OCI-LY1 (cell line): ENCODE data around the gene KCTD18.

Source experiments
- H2AFZ ChIP-seq: fragments of 200-600 bp; sonication (generic), shearing (Covaris generic); 2 replicates; pipeline ENCODE4 v1.6.0; 2014; ENCODE audit warnings: antibody characterized with exemption, mild to moderate bottlenecking, low read length
- H3F3A ChIP-seq: fragments of 200-600 bp; sonication (generic), shearing (Covaris generic); 2 replicates; pipeline ENCODE4 v1.6.0; 2014; ENCODE audit warnings: mild to moderate bottlenecking, antibody characterized with exemption, low read length, moderate library complexity; ENCODE audit not compliant: insufficient read depth
- H3K27ac ChIP-seq: fragments of 200-600 bp; sonication (generic); 2 replicates; pipeline ENCODE4 v1.5.1; 2014; ENCODE audit warnings: low read length, mixed run types, mild to moderate bottlenecking, low read depth; ENCODE audit not compliant: poor library complexity, severe bottlenecking
- H3K27me3 ChIP-seq: fragments of 200-600 bp; sonication (generic); 2 replicates; pipeline ENCODE4 v1.6.0; 2014; ENCODE audit warnings: antibody characterized with exemption, mild to moderate bottlenecking, low read length, moderate library complexity; ENCODE audit not compliant: insufficient read depth
- H3K36me3 ChIP-seq: fragments of 200-600 bp; sonication (generic); 2 replicates; pipeline ENCODE4 v1.6.1; 2014; ENCODE audit warnings: mild to moderate bottlenecking, antibody characterized with exemption, low read length, moderate library complexity, mixed read lengths; ENCODE audit not compliant: insufficient read depth
- H3K4me1 ChIP-seq: fragments of 200-600 bp; sonication (generic); 2 replicates; pipeline ENCODE4 v1.5.1; 2014; ENCODE audit warnings: mild to moderate bottlenecking, low read length, moderate library complexity; ENCODE audit not compliant: insufficient read depth, severe bottlenecking
- H3K4me2 ChIP-seq: fragments of 200-600 bp; sonication (generic), shearing (Covaris generic); 2 replicates; pipeline ENCODE4 v1.6.1; 2014; ENCODE audit warnings: low read length
- H3K4me3 ChIP-seq: fragments of 200-600 bp; sonication (generic); 2 replicates; pipeline ENCODE4 v1.5.1; 2014; ENCODE audit warnings: low read length, low read depth, mild to moderate bottlenecking, mixed read lengths; ENCODE audit not compliant: poor library complexity, severe bottlenecking
- H3K79me2 ChIP-seq: fragments of 200-600 bp; shearing (Covaris generic); 2 replicates; pipeline ENCODE4 v1.6.1; 2016; ENCODE audit warnings: mixed run types, low read length, mixed read lengths; ENCODE audit not compliant: insufficient read depth
- H3K9ac ChIP-seq: fragments of 200-600 bp; sonication (generic), shearing (Covaris generic); 2 replicates; pipeline ENCODE4 v1.6.1; 2014; ENCODE audit warnings: mild to moderate bottlenecking, low read length, mixed read lengths
- H3K9me2 ChIP-seq: fragments of 200-600 bp; sonication (generic), shearing (Covaris generic); 2 replicates; pipeline ENCODE4 v1.6.1; 2014; ENCODE audit warnings: low read depth, mild to moderate bottlenecking, low read length, mixed read lengths
- H3K9me3 ChIP-seq: fragments of 200-600 bp; shearing (Covaris generic); 2 replicates; pipeline ENCODE4 v1.6.1; 2014; ENCODE audit warnings: low read length, mixed read lengths
- H4K20me1 ChIP-seq: fragments of 200-600 bp; sonication (generic), shearing (Covaris generic); 2 replicates; pipeline ENCODE4 v1.6.0; 2016; ENCODE audit warnings: mild to moderate bottlenecking, low read length; ENCODE audit not compliant: insufficient read depth
- EZH2 ChIP-seq: fragments of 200-600 bp; sonication (generic), shearing (Covaris generic); IDR thresholded peaks from 2 replicates; pipeline ENCODE4 v1.8.0; 2017; ENCODE audit warnings: borderline replicate concordance, mixed run types, mild to moderate bottlenecking, antibody characterized with exemption, low read length, moderate library complexity, mixed read lengths
- TF ChIP-seq, protein P1 (sequence below): fragments of 200-600 bp; sonication (generic), shearing (Covaris generic); IDR thresholded peaks from 2 replicates; pipeline ENCODE4 v1.5.1; 2017; ENCODE audit warnings: mild to moderate bottlenecking, antibody characterized with exemption, low read length, moderate library complexity, mixed read lengths

The KCTD18 gene

DNA sequence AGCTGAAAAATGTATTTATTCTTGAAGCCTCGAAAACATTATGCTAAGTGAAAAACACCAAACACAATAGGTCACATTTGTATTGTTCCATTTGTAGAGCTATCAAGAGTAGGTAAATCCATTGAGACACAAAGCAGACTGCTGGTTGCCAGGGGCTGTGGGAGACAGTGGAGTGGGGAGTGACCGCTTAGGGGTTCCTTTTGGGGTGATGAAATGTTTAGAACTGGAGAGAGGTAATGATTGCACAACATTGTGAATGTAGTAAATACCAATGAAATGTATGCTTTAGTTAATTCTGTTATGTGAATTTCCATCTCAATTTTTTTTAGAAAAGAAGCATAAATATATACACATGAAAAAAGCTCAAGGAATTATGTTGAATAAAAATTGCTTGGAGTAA lies 15.8 kb downstream of the KCTD18 start:
- no peak for TF ChIP-seq EZH2
- TF ChIP-seq, protein P1, sequence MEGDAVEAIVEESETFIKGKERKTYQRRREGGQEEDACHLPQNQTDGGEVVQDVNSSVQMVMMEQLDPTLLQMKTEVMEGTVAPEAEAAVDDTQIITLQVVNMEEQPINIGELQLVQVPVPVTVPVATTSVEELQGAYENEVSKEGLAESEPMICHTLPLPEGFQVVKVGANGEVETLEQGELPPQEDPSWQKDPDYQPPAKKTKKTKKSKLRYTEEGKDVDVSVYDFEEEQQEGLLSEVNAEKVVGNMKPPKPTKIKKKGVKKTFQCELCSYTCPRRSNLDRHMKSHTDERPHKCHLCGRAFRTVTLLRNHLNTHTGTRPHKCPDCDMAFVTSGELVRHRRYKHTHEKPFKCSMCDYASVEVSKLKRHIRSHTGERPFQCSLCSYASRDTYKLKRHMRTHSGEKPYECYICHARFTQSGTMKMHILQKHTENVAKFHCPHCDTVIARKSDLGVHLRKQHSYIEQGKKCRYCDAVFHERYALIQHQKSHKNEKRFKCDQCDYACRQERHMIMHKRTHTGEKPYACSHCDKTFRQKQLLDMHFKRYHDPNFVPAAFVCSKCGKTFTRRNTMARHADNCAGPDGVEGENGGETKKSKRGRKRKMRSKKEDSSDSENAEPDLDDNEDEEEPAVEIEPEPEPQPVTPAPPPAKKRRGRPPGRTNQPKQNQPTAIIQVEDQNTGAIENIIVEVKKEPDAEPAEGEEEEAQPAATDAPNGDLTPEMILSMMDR, result no peak
- H3K4me3 ChIP-seq, result no peak overlapping the region
- H3K9ac ChIP-seq, result no peak overlapping the region
- H3K79me2 ChIP-seq, result no peaks in the 10 kb centered on the region
- no peaks in the 10 kb centered on the region for H3K4me1 ChIP-seq
- H3F3A ChIP-seq, result no peaks in the 10 kb centered on the region; the same call in 1 of the 2 replicates
- no peaks in the 10 kb centered on the region for H3K9me2 ChIP-seq
- no peaks in the 10 kb centered on the region for H4K20me1 ChIP-seq
- H3K27me3 ChIP-seq, result no peaks in the 10 kb centered on the region
- no peak overlapping the region for H2AFZ ChIP-seq
- H3K27ac ChIP-seq, result no peak overlapping the region
- H3K4me2 ChIP-seq, result no peak overlapping the region
- peaks cover 70% of the 10 kb centered on the region for H3K36me3 ChIP-seq
- no peaks in the 10 kb centered on the region for H3K9me3 ChIP-seq

GRCh38 chr2:200492656-200493055 lies 17.2 kb downstream of the KCTD18 start:
- Histone ChIP-seq H3K9ac (no peak overlapping the region), H3K4me3 (no peak overlapping the region), H2AFZ (no peak overlapping the region), H3K27ac (no peak overlapping the region), H3K79me2 (no peaks in the 10 kb centered on the region), H3K9me2 (no peaks in the 10 kb centered on the region), H3K27me3 (no peaks in the 10 kb centered on the region), H4K20me1 (no peaks in the 10 kb centered on the region), H3K9me3 (no peaks in the 10 kb centered on the region), H3F3A (no peaks in the 10 kb centered on the region), H3K4me2 (no peak overlapping the region), H3K36me3 (peaks cover 60% of the 10 kb centered on the region), H3K4me1 (no peaks in the 10 kb centered on the region)
- no peak for TF ChIP-seq EZH2
- TF ChIP-seq, protein P1, result no peak

DNA sequence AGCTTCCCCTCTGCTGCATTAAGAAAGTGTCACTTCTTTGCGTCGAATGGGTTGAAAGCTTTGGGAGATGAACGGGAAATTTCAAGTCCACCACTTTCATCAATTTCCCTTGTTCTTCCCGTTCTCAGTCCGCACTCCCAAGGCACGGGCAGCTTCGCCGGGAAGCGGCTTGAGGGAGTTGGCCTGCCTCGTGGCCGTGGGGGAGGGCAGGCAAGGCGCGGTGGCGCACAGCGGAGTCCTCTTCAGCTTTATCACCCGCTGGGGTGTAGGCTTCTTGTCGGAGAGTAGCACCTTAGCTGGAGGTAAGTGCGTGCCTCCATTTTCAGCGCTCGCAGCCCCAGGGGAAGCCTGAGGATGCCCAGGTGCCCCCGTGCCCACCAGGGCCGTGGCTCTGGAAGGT lies 19.9 kb downstream of the KCTD18 start:
- no peak overlapping the region for H3K4me3 ChIP-seq
- H3K27ac ChIP-seq, result no peak overlapping the region
- no peak for TF ChIP-seq EZH2
- TF ChIP-seq, protein P1, result no peak
- no peaks in the 10 kb centered on the region for H3K27me3 ChIP-seq
- no peaks in the 10 kb centered on the region for H3K9me2 ChIP-seq
- H3K9me3 ChIP-seq, result no peaks in the 10 kb centered on the region
- no peaks in the 10 kb centered on the region for H3F3A ChIP-seq
- H3K4me1 ChIP-seq, result no peaks in the 10 kb centered on the region
- H3K9ac ChIP-seq, result no peak overlapping the region
- no peak overlapping the region for H2AFZ ChIP-seq
- H3K4me2 ChIP-seq, result no peak overlapping the region
- H4K20me1 ChIP-seq, result no peaks in the 10 kb centered on the region
- H3K36me3 ChIP-seq, result peaks cover 54% of the 10 kb centered on the region
- no peaks in the 10 kb centered on the region for H3K79me2 ChIP-seq
